ENCODE results near the gene ETFB. TPM values are rescaled to one million over a fixed set of nuclear protein-coding genes. Genes with fewer than 3 reads are reported as not detected.

The ETFB gene
- 77.5 and 117 TPM in 2 replicates for total RNA-seq

GRCh38 chr19:51365965-51366388 is at the start of gene ETFB:
Gene ETFB (minus strand): TSS chr19:51366388. CDS start chr19:51366326, 62 bp downstream.

GRCh38 chr19:51387924-51388389 is 21.8 kb upstream of the ETFB start, which contains the start of gene LIM2:
Gene LIM2 (minus strand): TSS chr19:51387974. CDS start chr19:51387443, 531 bp downstream.

GRCh38 chr19:51372649-51373504 is 6.7 kb upstream of the ETFB start, which contains the start of gene NKG7:
Gene NKG7 (minus strand): TSS chr19:51372654. CDS start chr19:51372535, 119 bp downstream.

GRCh38 chr19:51368366-51369282 is 2.4 kb upstream of the ETFB start, which contains the start of gene CLDND2:
Gene CLDND2 (minus strand): TSS chr19:51369003. CDS start chr19:51368577, 426 bp downstream.

GRCh38 chr19:51341976-51342580 is 24.1 kb downstream of the ETFB start, which contains the start of gene VSIG10L:
Gene VSIG10L (minus strand): TSS chr19:51342139. CDS start chr19:51342124, 15 bp downstream.

GRCh38 chr19:51311351-51312257 is 54.6 kb downstream of the ETFB start, which contains the start of gene IGLON5:
Gene IGLON5 (plus strand): TSS chr19:51311644. CDS start chr19:51311848, 204 bp downstream.

Other genes with a start within 250 kb of the ETFB start
- 0.06 TPM in 1 of 2 replicates, not detected in the other for gene SIGLEC9, start 241.5 kb downstream of the ETFB start, total RNA-seq
- not detected in 2 replicates for gene SIGLEC7, start 224.1 kb downstream of the ETFB start, total RNA-seq
- gene CD33, start 141.3 kb downstream of the ETFB start, total RNA-seq: not detected in 2 replicates
- gene SIGLECL1, start 115.3 kb downstream of the ETFB start, total RNA-seq: not detected in 2 replicates
- gene IGLON5, start 54.7 kb downstream of the ETFB start, total RNA-seq: not detected in 2 replicates
- gene VSIG10L, start 24.2 kb downstream of the ETFB start, total RNA-seq: under 0.01 and 0.06 TPM in 2 replicates
- gene CLDND2, start 2.6 kb upstream of the ETFB start, total RNA-seq: not detected in 2 replicates
- not detected in 2 replicates for gene NKG7, start 6.3 kb upstream of the ETFB start, total RNA-seq
- not detected in 2 replicates for gene LIM2, start 21.6 kb upstream of the ETFB start, total RNA-seq
- gene C19orf84, start 24.2 kb upstream of the ETFB start, total RNA-seq: not detected in 2 replicates
- not detected in 2 replicates for gene SIGLEC10, start 51.3 kb upstream of the ETFB start, total RNA-seq
- not detected in 2 replicates for gene SIGLEC8, start 92.1 kb upstream of the ETFB start, total RNA-seq
- gene CEACAM18, start 112.2 kb upstream of the ETFB start, total RNA-seq: not detected in 2 replicates
- gene SIGLEC12, start 135.4 kb upstream of the ETFB start, total RNA-seq: not detected in 2 replicates
- gene SIGLEC6, start 165.3 kb upstream of the ETFB start, total RNA-seq: not detected in 2 replicates
- 2.6 and 7.4 TPM in 2 replicates for gene ZNF175, start 204.9 kb upstream of the ETFB start, total RNA-seq

Measured in bladder microvascular endothelial cell (primary cell).